Stomach (tissue), 4 donors: ENCODE measurements around the gene RNF166.

Experiments
- CTCF ChIP-seq, 7 experiments: fragments of 450-650 bp in 4 of 7; fragments of 200-600 bp in 3 of 7; sonication (generic) in 3 of 7; IDR thresholded peaks; one replicate each; pipeline ENCODE4 v1.5.1; 2016 to 2019; ENCODE audit warnings: antibody characterized with exemption in 7 of 7, control low read depth in 2 of 7, mild to moderate bottlenecking in 1 of 7
- EP300 ChIP-seq: sonication (generic); formaldehyde crosslinking; IDR thresholded peaks from one replicate; pipeline ENCODE4 v1.6.1; 2017; ENCODE audit warnings: antibody characterized with exemption
- POLR2A ChIP-seq, 4 donors: fragments of 450-650 bp; IDR thresholded peaks; one replicate each; pipeline ENCODE4 v1.6.1; 2016; ENCODE audit warnings: antibody characterized with exemption in 4 of 4, control low read depth in 2 of 4, mild to moderate bottlenecking in 1 of 4, moderate library complexity in 1 of 4

DNA sequence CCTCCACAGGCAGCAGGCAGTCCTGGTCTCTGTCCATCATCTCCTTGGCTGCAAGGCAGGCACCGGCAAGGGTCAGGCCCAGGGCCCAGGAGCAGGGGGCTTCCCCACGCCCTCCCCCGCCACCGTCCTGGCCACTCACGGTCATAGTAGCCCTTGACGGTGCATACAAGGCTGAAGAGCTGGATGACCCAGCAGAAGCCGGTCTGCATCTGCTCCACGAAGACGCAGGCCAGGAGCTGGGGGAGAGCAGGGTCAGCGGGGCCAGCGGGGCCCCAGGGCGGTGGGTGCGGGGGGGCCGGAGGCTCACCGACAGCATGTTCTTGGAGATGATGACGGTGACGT is 20.2 kb upstream of the RNF166 start:
- TF ChIP-seq CTCF (IDR thresholded peaks at IDR 0.05) (no peak), POLR2A (IDR thresholded peaks at IDR 0.05) (no peak), EP300 (no peak)
